ENCODE results near the gene SLC16A6.
A peak's percentile ranks its signal among the peaks of the same experiment; 100 is the strongest.
"Not testable (repeated sequence)": the region's sequence is repeated elsewhere in the genome, so short reads cannot be mapped to it uniquely, and the experiment has no call there.

Gene SLC16A6, protein sequence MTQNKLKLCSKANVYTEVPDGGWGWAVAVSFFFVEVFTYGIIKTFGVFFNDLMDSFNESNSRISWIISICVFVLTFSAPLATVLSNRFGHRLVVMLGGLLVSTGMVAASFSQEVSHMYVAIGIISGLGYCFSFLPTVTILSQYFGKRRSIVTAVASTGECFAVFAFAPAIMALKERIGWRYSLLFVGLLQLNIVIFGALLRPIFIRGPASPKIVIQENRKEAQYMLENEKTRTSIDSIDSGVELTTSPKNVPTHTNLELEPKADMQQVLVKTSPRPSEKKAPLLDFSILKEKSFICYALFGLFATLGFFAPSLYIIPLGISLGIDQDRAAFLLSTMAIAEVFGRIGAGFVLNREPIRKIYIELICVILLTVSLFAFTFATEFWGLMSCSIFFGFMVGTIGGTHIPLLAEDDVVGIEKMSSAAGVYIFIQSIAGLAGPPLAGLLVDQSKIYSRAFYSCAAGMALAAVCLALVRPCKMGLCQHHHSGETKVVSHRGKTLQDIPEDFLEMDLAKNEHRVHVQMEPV

DNA sequence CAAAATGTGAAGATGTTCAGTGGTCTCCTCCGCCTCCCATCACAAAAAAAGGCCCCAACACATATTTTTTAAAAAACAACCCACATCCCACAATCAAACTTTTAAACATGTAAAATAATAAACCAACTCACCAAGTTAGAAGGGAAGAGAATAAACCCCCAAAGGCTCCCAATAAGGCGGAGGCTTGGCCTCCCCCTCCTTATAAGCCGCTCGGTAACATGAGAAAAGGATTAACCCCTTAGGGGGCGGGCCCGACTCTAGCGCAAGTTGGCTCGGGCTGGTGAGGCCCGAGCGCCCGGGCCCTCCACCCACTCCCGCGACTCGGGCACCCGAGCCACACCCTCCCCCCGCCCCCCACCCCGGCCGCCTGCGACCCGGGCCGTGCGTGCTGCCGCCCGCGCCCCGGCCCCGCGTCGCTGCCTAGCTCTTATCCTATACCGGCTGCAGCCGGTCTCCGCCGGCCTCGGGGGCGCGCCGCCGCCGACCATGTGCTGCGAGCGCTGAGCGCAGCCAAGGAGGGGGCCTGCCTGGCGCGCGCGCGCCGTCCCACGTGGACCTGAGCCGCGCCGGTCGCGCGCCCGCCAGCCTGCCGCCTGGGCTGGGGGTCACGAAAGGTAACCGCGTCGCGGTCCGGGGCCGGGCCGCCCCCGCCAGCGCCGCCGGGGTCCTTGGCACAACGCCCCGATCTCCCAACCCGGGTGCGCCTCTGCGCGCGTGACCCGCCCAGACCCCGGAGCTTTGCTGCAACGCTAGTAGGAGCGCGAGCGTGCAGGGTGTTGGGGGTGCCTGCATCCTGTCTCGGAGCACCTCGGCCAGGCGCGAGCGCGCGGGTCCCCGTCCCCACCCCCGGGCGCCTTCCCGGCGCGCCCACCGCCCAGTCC, at the start of gene SLC16A6, which contains the start of gene ARSG:
Gene SLC16A6 (minus strand): TSS at position 173 of the 881 bp plus-strand sequence. CDS start 12,807 bp downstream, outside the sequence.
Gene ARSG (plus strand): TSS at position 541 of the 881 bp plus-strand sequence. CDS start 15,999 bp downstream, outside the sequence.
- ChIA-PET CTCF (interaction anchor here (0.9 to 2.0 kb wide), 5 partner anchors 90 to 176 kb away, joined by 3 to 6 read pairs (median 3); no protein-coding TSS in a partner anchor), POLR2A (interaction anchor here (0.7 kb wide), 1 partner anchor 44 kb away, joined by 5 read pairs; the partner anchor contains the start of gene AMZ2)
- DNase-seq (ENCODE audit: extremely low spot score): peak; percentile 86
- TF ChIP-seq, protein P1, sequence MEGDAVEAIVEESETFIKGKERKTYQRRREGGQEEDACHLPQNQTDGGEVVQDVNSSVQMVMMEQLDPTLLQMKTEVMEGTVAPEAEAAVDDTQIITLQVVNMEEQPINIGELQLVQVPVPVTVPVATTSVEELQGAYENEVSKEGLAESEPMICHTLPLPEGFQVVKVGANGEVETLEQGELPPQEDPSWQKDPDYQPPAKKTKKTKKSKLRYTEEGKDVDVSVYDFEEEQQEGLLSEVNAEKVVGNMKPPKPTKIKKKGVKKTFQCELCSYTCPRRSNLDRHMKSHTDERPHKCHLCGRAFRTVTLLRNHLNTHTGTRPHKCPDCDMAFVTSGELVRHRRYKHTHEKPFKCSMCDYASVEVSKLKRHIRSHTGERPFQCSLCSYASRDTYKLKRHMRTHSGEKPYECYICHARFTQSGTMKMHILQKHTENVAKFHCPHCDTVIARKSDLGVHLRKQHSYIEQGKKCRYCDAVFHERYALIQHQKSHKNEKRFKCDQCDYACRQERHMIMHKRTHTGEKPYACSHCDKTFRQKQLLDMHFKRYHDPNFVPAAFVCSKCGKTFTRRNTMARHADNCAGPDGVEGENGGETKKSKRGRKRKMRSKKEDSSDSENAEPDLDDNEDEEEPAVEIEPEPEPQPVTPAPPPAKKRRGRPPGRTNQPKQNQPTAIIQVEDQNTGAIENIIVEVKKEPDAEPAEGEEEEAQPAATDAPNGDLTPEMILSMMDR (IDR thresholded peaks at IDR 0.05; ENCODE audit: control extremely low read depth, extremely low read depth, low read depth, missing control alignments): no peak

DNA sequence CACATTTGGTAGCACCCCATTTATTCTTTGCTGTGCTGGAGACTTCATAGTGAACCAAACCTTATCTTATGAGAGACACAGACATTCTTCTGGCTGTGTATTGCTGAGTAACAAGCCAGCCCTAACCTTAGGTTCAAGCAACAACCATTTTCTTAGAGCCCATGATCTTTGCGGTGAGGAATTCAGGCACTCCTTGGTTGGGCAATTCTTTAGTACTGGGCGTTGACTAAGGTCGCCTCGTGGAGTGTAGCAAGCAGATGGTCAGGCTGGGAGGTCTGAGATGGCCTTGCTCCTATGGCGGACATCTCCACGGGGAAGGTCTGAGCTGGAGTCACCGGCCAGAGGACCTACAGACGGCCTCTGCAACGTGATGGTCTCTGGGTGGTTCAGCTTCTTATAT, 43.5 kb upstream of the SLC16A6 start:
- POLR2A ChIA-PET: no interaction called here
- CTCF ChIA-PET: no interaction called here
- no peak for DNase-seq (ENCODE audit: extremely low spot score)
- TF ChIP-seq, protein P1 (IDR thresholded peaks at IDR 0.05; ENCODE audit: control extremely low read depth, extremely low read depth, low read depth, missing control alignments): no peak

GRCh38 chr17:68331932-68332331, 41.0 kb upstream of the SLC16A6 start:
- CTCF ChIA-PET: interaction anchor here (1.8 kb wide), 1 partner anchor 14 kb away, joined by 6 read pairs; no protein-coding TSS in a partner anchor
- POLR2A ChIA-PET; DNase-seq (ENCODE audit: extremely low spot score): not testable (repeated sequence)

DNA sequence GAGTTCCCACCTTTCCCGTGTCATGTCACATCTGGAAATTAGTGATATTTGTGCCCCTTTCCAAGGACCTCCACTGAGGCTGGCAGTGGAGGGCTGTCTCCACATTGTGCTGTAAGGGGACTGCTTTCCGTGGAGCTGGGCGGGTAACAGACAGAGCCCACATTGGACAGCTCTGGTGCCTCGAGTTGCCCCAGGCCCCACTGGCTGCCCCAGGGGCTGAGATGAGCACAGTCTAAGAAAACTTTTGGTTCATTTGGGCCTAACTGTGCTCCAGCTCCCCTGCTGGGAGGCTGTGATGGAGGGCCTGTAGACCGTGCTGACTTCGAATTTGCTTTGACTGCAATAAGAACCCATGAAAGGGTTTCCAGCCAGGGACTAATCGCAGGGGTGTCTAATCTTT, 38.4 kb upstream of the SLC16A6 start:
- DNase-seq (ENCODE audit: extremely low spot score): no peak
- POLR2A ChIA-PET: no interaction called here
- TF ChIP-seq, protein P1 (IDR thresholded peaks at IDR 0.05; ENCODE audit: control extremely low read depth, extremely low read depth, low read depth, missing control alignments): no peak

GRCh38 chr17:68328676-68329075, 37.7 kb upstream of the SLC16A6 start:
- DNase-seq (ENCODE audit: extremely low spot score): no peak
- CTCF ChIA-PET: interaction anchor here (1.4 to 2.6 kb wide), 2 partner anchors 9 to 70 kb away, joined by 5 to 9 read pairs; no protein-coding TSS in a partner anchor
- TF ChIP-seq, protein P1 (IDR thresholded peaks at IDR 0.05; ENCODE audit: control extremely low read depth, extremely low read depth, low read depth, missing control alignments): no peak
- POLR2A ChIA-PET: no interaction called here

More for the DNA sequence above, 38.4 kb upstream of the SLC16A6 start:
- CTCF ChIA-PET: interaction anchor here (0.8 to 2.6 kb wide), 6 partner anchors 8 to 70 kb away, joined by 3 to 9 read pairs (median 5); no protein-coding TSS in a partner anchor

DNA sequence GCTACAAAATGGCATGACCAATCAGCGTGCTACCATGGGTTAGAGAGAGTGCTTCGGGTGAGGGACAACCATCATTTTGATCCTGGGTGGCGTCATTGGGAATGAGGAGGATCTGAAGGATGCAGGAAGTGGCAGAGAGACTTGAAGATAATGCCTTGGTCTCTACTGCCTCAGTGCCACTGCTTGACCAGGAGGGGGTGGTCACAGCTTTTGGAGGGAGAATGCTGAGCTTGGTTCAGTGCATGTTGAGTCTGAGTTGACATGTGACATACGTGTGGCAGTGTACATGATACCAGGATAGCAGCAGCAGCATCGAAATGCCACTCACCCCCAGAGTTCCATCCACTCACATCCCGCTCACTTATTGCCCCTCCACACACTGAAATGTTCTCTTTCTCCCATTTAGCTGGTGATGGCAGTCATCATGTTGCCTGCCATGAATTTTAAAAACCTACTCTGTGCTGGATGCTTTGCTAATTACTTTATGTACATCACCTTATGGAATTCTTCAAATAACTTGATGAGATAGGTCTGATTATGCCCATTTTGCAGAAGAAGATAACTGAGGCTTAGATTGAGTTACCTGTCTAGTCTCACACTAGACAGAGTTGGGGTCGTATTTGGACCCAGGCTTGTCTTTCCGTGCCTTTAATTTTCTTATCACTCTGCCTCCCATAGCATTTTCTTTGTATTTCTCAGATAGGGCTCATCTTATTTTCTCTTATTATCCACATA, 37.1 kb upstream of the SLC16A6 start:
- TF ChIP-seq, protein P1 (IDR thresholded peaks at IDR 0.05; ENCODE audit: control extremely low read depth, extremely low read depth, low read depth, missing control alignments): no peak
- no peak for DNase-seq (ENCODE audit: extremely low spot score)
- ChIA-PET POLR2A (no interaction called here), CTCF (interaction anchor here (0.7 to 2.6 kb wide), 2 partner anchors 71 to 72 kb away, joined by 3 to 9 read pairs; no protein-coding TSS in a partner anchor)
